ENCODE data around the gene EIF2AK2. TPM values are rescaled to one million over a fixed set of nuclear protein-coding genes. Genes with fewer than 3 reads are reported as not detected.

Gene EIF2AK2
- total and polyA plus RNA-seq, 10 donors, result 4.0 to 48.2 (median 33.9) TPM

DNA sequence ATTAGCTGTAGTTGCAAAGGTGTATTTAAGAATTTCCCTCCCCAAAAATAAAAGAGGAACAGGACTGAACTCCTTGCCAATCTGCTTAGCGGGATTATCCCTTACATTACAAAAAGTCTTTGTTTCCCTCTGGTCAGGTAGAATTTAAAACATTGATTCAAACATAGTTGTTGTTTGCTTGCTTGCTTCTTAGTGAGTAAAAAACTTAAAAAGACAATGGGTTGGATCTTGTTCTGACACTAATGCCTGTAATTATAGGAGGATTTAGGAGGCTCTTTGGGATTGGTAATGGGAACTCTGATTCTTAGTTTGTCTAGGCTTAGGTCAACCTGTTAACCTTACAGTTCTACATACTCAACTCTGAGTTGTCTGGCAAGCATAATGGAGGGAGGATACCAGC lies 35.8 kb upstream of the EIF2AK2 start:
- Histone ChIP-seq H3K4me1 (peaks cover 5 to 32% (median 9%) of the 10 kb centered on the region in 6 donors), H3K9me3 (no peaks in the 10 kb centered on the region), H3K36me3 (no peaks in the 10 kb centered on the region), H3K27ac (no peak overlapping the region), H3K27me3 (replicated peaks in 1 of 7) (no peaks in the 10 kb centered on the region), H3K4me3 (no peak overlapping the region)
- TF ChIP-seq POLR2A (IDR thresholded peaks at IDR 0.05) (no peak), POLR2AphosphoS5 (IDR thresholded peaks at IDR 0.05) (no peak)
- TF ChIP-seq, protein P1, sequence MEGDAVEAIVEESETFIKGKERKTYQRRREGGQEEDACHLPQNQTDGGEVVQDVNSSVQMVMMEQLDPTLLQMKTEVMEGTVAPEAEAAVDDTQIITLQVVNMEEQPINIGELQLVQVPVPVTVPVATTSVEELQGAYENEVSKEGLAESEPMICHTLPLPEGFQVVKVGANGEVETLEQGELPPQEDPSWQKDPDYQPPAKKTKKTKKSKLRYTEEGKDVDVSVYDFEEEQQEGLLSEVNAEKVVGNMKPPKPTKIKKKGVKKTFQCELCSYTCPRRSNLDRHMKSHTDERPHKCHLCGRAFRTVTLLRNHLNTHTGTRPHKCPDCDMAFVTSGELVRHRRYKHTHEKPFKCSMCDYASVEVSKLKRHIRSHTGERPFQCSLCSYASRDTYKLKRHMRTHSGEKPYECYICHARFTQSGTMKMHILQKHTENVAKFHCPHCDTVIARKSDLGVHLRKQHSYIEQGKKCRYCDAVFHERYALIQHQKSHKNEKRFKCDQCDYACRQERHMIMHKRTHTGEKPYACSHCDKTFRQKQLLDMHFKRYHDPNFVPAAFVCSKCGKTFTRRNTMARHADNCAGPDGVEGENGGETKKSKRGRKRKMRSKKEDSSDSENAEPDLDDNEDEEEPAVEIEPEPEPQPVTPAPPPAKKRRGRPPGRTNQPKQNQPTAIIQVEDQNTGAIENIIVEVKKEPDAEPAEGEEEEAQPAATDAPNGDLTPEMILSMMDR (IDR thresholded peaks at IDR 0.05 in 8 of 11, conservative IDR thresholded peaks at IDR 0.05 in 3 of 11), result no peak
- intact Hi-C loops (cut with DNase I; ENCODE audit: low total_unique reads), result no loop called here
- no peak for DNase-seq
- WGBS, 5 donors, result 84 to 96% (median 94%) methylated on average over 1 of the region's 1 CpG

DNA sequence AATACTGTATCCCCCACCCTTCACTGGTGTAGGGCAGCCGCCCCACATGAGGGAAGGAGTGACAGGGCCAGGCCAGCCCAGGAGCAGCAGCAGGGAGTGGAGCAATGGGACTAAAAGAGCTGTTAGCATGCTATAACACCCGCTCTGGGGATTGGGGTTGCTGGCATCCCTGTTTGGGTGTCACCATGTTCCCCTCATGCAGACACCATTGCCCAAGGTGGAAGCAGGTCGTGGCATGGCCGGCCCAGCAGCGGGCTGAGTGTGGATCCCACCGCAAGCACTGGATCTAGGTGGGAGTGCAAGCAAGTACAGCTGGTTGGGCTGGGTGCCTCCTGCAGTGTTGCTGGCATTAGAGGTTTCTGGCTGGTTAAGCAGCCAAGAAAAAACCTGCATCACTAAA lies 35.0 kb upstream of the EIF2AK2 start:
- Histone ChIP-seq H3K4me1 (peaks cover 0 to 24% (median 2%) of the 10 kb centered on the region in 6 donors), H3K27me3 (replicated peaks in 1 of 7) (no peaks in the 10 kb centered on the region), H3K4me3 (no peak overlapping the region), H3K9me3 (no peaks in the 10 kb centered on the region), H3K27ac (peak overlapping the region in 3 of 8 donors; percentile 87 to 89 (median 88)), H3K36me3 (no peaks in the 10 kb centered on the region)
- no peak for DNase-seq
- TF ChIP-seq POLR2A (IDR thresholded peaks at IDR 0.05) (no peak), POLR2AphosphoS5 (IDR thresholded peaks at IDR 0.05) (no peak)
- TF ChIP-seq, protein P1 (IDR thresholded peaks at IDR 0.05 in 8 of 11, conservative IDR thresholded peaks at IDR 0.05 in 3 of 11), result no peak
- 79 to 90% (median 86%) methylated on average over 6 of the region's 6 CpGs for WGBS, 5 donors
- intact Hi-C loops (cut with DNase I; ENCODE audit: low total_unique reads), result no loop called here

DNA sequence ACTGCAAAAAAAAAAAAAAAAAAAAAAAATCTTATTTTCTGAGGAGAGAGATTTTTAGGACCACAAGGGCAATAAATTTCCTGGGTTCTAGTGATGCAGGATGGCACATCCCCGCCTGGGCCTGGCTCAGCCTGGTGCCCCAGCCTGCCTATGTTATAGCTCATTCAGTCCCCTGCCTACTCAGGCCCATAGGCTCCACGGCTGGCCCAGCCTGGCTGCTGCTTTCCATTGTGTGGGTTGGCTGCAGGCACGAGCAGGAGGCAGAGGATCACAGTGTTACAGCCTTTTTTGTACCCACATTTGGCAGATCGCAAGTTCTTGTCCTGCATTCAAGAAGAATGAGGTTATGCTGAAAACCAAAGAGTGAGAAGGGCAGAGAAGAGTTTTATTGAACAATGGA lies 34.5 kb upstream of the EIF2AK2 start:
- DNase-seq, result no peak
- TF ChIP-seq, protein P1 (IDR thresholded peaks at IDR 0.05 in 8 of 11, conservative IDR thresholded peaks at IDR 0.05 in 3 of 11), result no peak
- TF ChIP-seq POLR2AphosphoS5 (IDR thresholded peaks at IDR 0.05), result no peak
- no peak for TF ChIP-seq POLR2A (IDR thresholded peaks at IDR 0.05)
- peak overlapping the region in 5 of 8 donors; percentile 82 to 89 (median 87) for H3K27ac ChIP-seq
- WGBS, 5 donors, result 81 to 94% (median 83%) methylated on average over 4 of the region's 4 CpGs
- no peak overlapping the region for H3K4me3 ChIP-seq
- H3K36me3 ChIP-seq, result no peaks in the 10 kb centered on the region
- no peaks in the 10 kb centered on the region for H3K27me3 ChIP-seq (replicated peaks in 1 of 7)
- peaks cover 0 to 22% (median 2%) of the 10 kb centered on the region in 6 donors for H3K4me1 ChIP-seq
- intact Hi-C loops (cut with DNase I; ENCODE audit: low total_unique reads), result no loop called here
- H3K9me3 ChIP-seq, result no peaks in the 10 kb centered on the region

DNA sequence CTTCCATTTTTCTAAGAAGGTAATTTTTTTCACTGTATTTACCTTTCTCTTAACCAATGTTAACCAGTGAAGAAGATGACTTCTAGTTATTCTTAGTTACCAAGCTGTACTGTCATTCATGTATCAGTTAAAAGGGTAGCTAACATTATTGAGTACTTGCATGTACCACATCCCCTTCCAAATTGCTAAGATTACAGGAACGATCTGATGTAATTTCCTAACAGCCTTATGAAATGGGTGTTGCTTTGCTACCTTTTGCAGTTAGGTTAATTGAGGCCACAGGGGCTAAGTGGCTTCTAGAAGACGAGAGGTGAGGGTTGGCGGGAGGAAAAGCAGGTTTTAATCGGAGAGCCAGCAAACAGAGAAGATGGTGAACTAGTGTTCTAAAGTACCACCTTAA lies 33.5 kb upstream of the EIF2AK2 start:
- no peak for TF ChIP-seq POLR2AphosphoS5 (IDR thresholded peaks at IDR 0.05)
- TF ChIP-seq POLR2A (IDR thresholded peaks at IDR 0.05), result no peak
- TF ChIP-seq, protein P1 (IDR thresholded peaks at IDR 0.05 in 8 of 11, conservative IDR thresholded peaks at IDR 0.05 in 3 of 11), result no peak
- intact Hi-C loops (cut with DNase I; ENCODE audit: low total_unique reads), result no loop called here
- Histone ChIP-seq H3K9me3 (no peaks in the 10 kb centered on the region), H3K27me3 (replicated peaks in 1 of 7) (no peaks in the 10 kb centered on the region), H3K4me3 (peak overlapping the region in 1 of 8 donors; percentile 13), H3K4me1 (peaks cover 0 to 16% (median 0%) of the 10 kb centered on the region in 6 donors), H3K27ac (peak overlapping the region; percentile 30 to 89 (median 84)), H3K36me3 (no peaks in the 10 kb centered on the region)
- 53 to 76% (median 67%) methylated on average over 4 of the region's 4 CpGs for WGBS, 5 donors
- no peak for DNase-seq

All from spleen (tissue), 11 donors.